ENCODE data around the gene PTPRA. TPM values are rescaled to one million over a fixed set of nuclear protein-coding genes. Genes with fewer than 3 reads are reported as not detected.

PTPRA gene
- total RNA-seq, 1 experiment from 2014 or later, result 47.2 TPM

- TF ChIP-seq, protein P1, sequence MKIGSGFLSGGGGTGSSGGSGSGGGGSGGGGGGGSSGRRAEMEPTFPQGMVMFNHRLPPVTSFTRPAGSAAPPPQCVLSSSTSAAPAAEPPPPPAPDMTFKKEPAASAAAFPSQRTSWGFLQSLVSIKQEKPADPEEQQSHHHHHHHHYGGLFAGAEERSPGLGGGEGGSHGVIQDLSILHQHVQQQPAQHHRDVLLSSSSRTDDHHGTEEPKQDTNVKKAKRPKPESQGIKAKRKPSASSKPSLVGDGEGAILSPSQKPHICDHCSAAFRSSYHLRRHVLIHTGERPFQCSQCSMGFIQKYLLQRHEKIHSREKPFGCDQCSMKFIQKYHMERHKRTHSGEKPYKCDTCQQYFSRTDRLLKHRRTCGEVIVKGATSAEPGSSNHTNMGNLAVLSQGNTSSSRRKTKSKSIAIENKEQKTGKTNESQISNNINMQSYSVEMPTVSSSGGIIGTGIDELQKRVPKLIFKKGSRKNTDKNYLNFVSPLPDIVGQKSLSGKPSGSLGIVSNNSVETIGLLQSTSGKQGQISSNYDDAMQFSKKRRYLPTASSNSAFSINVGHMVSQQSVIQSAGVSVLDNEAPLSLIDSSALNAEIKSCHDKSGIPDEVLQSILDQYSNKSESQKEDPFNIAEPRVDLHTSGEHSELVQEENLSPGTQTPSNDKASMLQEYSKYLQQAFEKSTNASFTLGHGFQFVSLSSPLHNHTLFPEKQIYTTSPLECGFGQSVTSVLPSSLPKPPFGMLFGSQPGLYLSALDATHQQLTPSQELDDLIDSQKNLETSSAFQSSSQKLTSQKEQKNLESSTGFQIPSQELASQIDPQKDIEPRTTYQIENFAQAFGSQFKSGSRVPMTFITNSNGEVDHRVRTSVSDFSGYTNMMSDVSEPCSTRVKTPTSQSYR (CRISPR knock-in tag; IDR thresholded peaks at IDR 0.05), result no peak
- TF ChIP-seq RELA (CRISPR knock-in tag; IDR thresholded peaks at IDR 0.05; ENCODE audit: borderline replicate concordance) (no peak), ZNF121 (CRISPR knock-in tag; IDR thresholded peaks at IDR 0.05) (no peak), SP1 (CRISPR knock-in tag; conservative IDR thresholded peaks at IDR 0.05) (no peak), ZNF423 (CRISPR knock-in tag; IDR thresholded peaks at IDR 0.05) (no peak), EMX1 (CRISPR knock-in tag; IDR thresholded peaks at IDR 0.05) (no peak), SMAD4 (CRISPR knock-in tag; IDR thresholded peaks at IDR 0.05) (no peak), TEAD4 (CRISPR knock-in tag; IDR thresholded peaks at IDR 0.05) (no peak), ATF1 (CRISPR knock-in tag; IDR thresholded peaks at IDR 0.05) (no peak), RORB (CRISPR knock-in tag; IDR thresholded peaks at IDR 0.05) (no peak)
- TF ChIP-seq, protein P2, sequence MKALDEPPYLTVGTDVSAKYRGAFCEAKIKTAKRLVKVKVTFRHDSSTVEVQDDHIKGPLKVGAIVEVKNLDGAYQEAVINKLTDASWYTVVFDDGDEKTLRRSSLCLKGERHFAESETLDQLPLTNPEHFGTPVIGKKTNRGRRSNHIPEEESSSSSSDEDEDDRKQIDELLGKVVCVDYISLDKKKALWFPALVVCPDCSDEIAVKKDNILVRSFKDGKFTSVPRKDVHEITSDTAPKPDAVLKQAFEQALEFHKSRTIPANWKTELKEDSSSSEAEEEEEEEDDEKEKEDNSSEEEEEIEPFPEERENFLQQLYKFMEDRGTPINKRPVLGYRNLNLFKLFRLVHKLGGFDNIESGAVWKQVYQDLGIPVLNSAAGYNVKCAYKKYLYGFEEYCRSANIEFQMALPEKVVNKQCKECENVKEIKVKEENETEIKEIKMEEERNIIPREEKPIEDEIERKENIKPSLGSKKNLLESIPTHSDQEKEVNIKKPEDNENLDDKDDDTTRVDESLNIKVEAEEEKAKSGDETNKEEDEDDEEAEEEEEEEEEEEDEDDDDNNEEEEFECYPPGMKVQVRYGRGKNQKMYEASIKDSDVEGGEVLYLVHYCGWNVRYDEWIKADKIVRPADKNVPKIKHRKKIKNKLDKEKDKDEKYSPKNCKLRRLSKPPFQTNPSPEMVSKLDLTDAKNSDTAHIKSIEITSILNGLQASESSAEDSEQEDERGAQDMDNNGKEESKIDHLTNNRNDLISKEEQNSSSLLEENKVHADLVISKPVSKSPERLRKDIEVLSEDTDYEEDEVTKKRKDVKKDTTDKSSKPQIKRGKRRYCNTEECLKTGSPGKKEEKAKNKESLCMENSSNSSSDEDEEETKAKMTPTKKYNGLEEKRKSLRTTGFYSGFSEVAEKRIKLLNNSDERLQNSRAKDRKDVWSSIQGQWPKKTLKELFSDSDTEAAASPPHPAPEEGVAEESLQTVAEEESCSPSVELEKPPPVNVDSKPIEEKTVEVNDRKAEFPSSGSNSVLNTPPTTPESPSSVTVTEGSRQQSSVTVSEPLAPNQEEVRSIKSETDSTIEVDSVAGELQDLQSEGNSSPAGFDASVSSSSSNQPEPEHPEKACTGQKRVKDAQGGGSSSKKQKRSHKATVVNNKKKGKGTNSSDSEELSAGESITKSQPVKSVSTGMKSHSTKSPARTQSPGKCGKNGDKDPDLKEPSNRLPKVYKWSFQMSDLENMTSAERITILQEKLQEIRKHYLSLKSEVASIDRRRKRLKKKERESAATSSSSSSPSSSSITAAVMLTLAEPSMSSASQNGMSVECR (CRISPR knock-in tag; IDR thresholded peaks at IDR 0.05; ENCODE audit: borderline replicate concordance), result no peak
- TF ChIP-seq, protein P3, sequence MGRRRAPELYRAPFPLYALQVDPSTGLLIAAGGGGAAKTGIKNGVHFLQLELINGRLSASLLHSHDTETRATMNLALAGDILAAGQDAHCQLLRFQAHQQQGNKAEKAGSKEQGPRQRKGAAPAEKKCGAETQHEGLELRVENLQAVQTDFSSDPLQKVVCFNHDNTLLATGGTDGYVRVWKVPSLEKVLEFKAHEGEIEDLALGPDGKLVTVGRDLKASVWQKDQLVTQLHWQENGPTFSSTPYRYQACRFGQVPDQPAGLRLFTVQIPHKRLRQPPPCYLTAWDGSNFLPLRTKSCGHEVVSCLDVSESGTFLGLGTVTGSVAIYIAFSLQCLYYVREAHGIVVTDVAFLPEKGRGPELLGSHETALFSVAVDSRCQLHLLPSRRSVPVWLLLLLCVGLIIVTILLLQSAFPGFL (CRISPR knock-in tag; IDR thresholded peaks at IDR 0.05; ENCODE audit: borderline replicate concordance), result no peak
- TF ChIP-seq, protein P4, sequence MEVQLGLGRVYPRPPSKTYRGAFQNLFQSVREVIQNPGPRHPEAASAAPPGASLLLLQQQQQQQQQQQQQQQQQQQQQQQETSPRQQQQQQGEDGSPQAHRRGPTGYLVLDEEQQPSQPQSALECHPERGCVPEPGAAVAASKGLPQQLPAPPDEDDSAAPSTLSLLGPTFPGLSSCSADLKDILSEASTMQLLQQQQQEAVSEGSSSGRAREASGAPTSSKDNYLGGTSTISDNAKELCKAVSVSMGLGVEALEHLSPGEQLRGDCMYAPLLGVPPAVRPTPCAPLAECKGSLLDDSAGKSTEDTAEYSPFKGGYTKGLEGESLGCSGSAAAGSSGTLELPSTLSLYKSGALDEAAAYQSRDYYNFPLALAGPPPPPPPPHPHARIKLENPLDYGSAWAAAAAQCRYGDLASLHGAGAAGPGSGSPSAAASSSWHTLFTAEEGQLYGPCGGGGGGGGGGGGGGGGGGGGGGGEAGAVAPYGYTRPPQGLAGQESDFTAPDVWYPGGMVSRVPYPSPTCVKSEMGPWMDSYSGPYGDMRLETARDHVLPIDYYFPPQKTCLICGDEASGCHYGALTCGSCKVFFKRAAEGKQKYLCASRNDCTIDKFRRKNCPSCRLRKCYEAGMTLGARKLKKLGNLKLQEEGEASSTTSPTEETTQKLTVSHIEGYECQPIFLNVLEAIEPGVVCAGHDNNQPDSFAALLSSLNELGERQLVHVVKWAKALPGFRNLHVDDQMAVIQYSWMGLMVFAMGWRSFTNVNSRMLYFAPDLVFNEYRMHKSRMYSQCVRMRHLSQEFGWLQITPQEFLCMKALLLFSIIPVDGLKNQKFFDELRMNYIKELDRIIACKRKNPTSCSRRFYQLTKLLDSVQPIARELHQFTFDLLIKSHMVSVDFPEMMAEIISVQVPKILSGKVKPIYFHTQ (CRISPR knock-in tag; IDR thresholded peaks at IDR 0.05), result no peak
- TF ChIP-seq, protein P5, sequence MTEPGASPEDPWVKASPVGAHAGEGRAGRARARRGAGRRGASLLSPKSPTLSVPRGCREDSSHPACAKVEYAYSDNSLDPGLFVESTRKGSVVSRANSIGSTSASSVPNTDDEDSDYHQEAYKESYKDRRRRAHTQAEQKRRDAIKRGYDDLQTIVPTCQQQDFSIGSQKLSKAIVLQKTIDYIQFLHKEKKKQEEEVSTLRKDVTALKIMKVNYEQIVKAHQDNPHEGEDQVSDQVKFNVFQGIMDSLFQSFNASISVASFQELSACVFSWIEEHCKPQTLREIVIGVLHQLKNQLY (CRISPR knock-in tag; IDR thresholded peaks at IDR 0.05), result no peak
Measured at GRCh38 chr20:2869381-2869780, 3.9 kb upstream of the PTPRA start (continued).

DNA sequence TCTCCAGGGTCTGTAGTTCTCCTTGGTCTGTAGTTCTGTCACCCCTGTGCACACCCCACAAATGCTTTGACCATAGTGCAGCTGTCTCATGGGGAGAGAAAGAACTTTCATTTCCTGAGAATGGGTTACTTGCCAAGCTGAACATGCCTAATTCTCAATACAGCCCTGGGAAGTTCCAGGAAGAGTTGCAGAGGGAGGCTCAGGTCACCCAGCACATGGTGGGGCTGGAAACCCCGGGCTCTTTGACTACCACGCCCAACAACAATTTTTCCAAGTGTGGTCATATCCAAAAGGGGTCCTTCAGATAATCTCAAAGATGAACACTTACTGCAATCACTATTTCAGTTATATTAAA, 2.2 kb upstream of the PTPRA start:
- ATAC-seq, result no peak
- ChIA-PET CTCF (interaction anchor here (1.2 to 2.6 kb wide), 3 partner anchors 19 to 130 kb away, joined by 3 to 9 read pairs (median 3); no protein-coding TSS in a partner anchor), POLR2A (no interaction called here)
- Mint-ChIP-seq H3K9me3 (no peaks in the 10 kb centered on the region), H3K4me1 (peaks cover 25% of the 10 kb centered on the region), H3K36me3 (no peaks in the 10 kb centered on the region), H3K4me3 (no peak overlapping the region), H3K27me3 (ENCODE audit: low read depth) (peaks cover 21% of the 10 kb centered on the region), H3K27ac (no peak overlapping the region)
- no peak for DNase-seq (ENCODE audit: low spot score)
- TF ChIP-seq, protein P6, sequence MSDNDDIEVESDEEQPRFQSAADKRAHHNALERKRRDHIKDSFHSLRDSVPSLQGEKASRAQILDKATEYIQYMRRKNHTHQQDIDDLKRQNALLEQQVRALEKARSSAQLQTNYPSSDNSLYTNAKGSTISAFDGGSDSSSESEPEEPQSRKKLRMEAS (CRISPR knock-in tag; IDR thresholded peaks at IDR 0.05), result no peak
- no peak for TF ChIP-seq CBFB (CRISPR knock-in tag; IDR thresholded peaks at IDR 0.05; ENCODE audit: low read depth)
- TF ChIP-seq IRF1 (CRISPR knock-in tag; IDR thresholded peaks at IDR 0.05), result no peak
- no peak for TF ChIP-seq USF2 (CRISPR knock-in tag; IDR thresholded peaks at IDR 0.05)
- TF ChIP-seq, protein P7, sequence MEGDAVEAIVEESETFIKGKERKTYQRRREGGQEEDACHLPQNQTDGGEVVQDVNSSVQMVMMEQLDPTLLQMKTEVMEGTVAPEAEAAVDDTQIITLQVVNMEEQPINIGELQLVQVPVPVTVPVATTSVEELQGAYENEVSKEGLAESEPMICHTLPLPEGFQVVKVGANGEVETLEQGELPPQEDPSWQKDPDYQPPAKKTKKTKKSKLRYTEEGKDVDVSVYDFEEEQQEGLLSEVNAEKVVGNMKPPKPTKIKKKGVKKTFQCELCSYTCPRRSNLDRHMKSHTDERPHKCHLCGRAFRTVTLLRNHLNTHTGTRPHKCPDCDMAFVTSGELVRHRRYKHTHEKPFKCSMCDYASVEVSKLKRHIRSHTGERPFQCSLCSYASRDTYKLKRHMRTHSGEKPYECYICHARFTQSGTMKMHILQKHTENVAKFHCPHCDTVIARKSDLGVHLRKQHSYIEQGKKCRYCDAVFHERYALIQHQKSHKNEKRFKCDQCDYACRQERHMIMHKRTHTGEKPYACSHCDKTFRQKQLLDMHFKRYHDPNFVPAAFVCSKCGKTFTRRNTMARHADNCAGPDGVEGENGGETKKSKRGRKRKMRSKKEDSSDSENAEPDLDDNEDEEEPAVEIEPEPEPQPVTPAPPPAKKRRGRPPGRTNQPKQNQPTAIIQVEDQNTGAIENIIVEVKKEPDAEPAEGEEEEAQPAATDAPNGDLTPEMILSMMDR (IDR thresholded peaks at IDR 0.05), result no peak
- TF ChIP-seq EMX1 (CRISPR knock-in tag; IDR thresholded peaks at IDR 0.05), result no peak

Measured in WTC11 (cell line).